K562 (cell line): Measurements from ENCODE around the gene DRAXIN. TPM values are rescaled to one million over a fixed set of nuclear protein-coding genes. Genes with fewer than 3 reads are reported as not detected.
A peak's percentile ranks its signal among the peaks of the same experiment; 100 is the strongest.

Experiments used
- ASH1L ChIP-seq: fragments of 450-650 bp; IDR thresholded peaks from 2 replicates; pipeline ENCODE4 v1.6.1; 2018; ENCODE audit warnings: borderline replicate concordance, mild to moderate bottlenecking, low read depth; ENCODE audit not compliant: partially characterized antibody
- E2F8 ChIP-seq: fragments of 450-650 bp; IDR thresholded peaks from 2 replicates; pipeline ENCODE4 v1.7.1; 2018; ENCODE audit warnings: mild to moderate bottlenecking, low read depth; ENCODE audit not compliant: partially characterized antibody
- ELF2 ChIP-seq: fragments of 250-450 bp; sonication (Bioruptor Pico); IDR thresholded peaks from 2 replicates; pipeline ENCODE4 v1.5.0; 2021; ENCODE audit warnings: mild to moderate bottlenecking
- HCFC1 ChIP-seq: IDR thresholded peaks from 2 replicates; pipeline ENCODE4 v1.6.1; 2012; ENCODE audit warnings: low read depth, low read length, improper control_type of control experiment
- HNRNPK ChIP-seq: fragments of 200-400 bp; formaldehyde crosslinking; IDR thresholded peaks from one replicate; pipeline ENCODE4 v1.6.1; 2018; ENCODE audit warnings: mild to moderate bottlenecking, low read depth, low read length; ENCODE audit not compliant: poor library complexity, severe bottlenecking
- KDM5B ChIP-seq: fragments of 200-600 bp; sonication (generic); IDR thresholded peaks from 2 replicates; pipeline ENCODE4 v1.6.1; 2012; ENCODE audit warnings: low read depth, mild to moderate bottlenecking, moderate library complexity, low read length, control low read depth, inconsistent platforms; ENCODE audit not compliant: insufficient replicate concordance
- NCOA1 ChIP-seq: fragments of 450-650 bp; IDR thresholded peaks from 2 replicates; pipeline ENCODE4 v1.6.1; 2016; ENCODE audit warnings: low read depth
- NFRKB ChIP-seq: fragments of 450-650 bp; IDR thresholded peaks from 2 replicates; pipeline ENCODE4 v1.6.1; 2016; ENCODE audit warnings: low read depth
- OTX1 ChIP-seq: fragments of 450-650 bp; formaldehyde crosslinking; IDR thresholded peaks from 2 replicates; pipeline ENCODE4 v1.4.0; 2022; ENCODE audit warnings: mild to moderate bottlenecking
- STAT5B ChIP-seq: fragments of 250-450 bp; sonication (Bioruptor Pico); IDR thresholded peaks from 2 replicates; pipeline ENCODE4 v1.8.0; 2021; ENCODE audit warnings: mild to moderate bottlenecking, inconsistent platforms
- YY1 ChIP-seq, 3 experiments: IDR thresholded peaks; 2 replicates each; pipeline ENCODE4 v1.6.1; 2011; ENCODE audit warnings: low read length in 2 of 3, mild to moderate bottlenecking in 2 of 3, moderate library complexity in 2 of 3, borderline replicate concordance in 1 of 3, control low read depth in 1 of 3, low read depth in 1 of 3; ENCODE audit not compliant: insufficient read depth in 3 of 3, insufficient replicate concordance in 2 of 3, control insufficient read depth in 1 of 3, insufficient read length in 1 of 3; ENCODE audit errors: extremely low read depth in 1 of 3
- polyA plus RNA-seq, 8 experiments: library from polyadenylated mRNA; depleted of rRNA in 4 of 8; stranded (reverse) in 5 of 8; unstranded in 3 of 8; fragments of >200 nt; fragmentation: Nextera tagmentation in 2 of 8; fragmentation: Illumina TruSeq in 1 of 8; extraction: Ambion mirVana in 2 of 8; extraction: Trizol in 1 of 8; gene quantifications; 2 replicates each; pipeline versions ENCODE4 v1.2.1 to v1.2.3, GENCODE V29; 2011 to 2014; ENCODE audit warnings: inconsistent platforms in 1 of 8, missing spikeins in 1 of 8
- total RNA-seq, 7 experiments: library from RNA; depleted of rRNA in 6 of 7; stranded (reverse); fragments of >200 nt in 6 of 7; fragmentation: Illumina TruSeq in 2 of 7; extraction: Trizol in 2 of 7; gene quantifications; 2 replicates each; pipeline versions ENCODE4 v1.2.1 to v1.2.3, GENCODE V29; 2011 to 2021; ENCODE audit warnings: low replicate concordance in 1 of 7
- TF ChIP-seq, protein P1 (sequence below): sonication (generic); formaldehyde crosslinking; IDR thresholded peaks from 2 replicates; pipeline ENCODE4 v1.8.0; 2022; ENCODE audit warnings: mild to moderate bottlenecking, missing genetic modification reagents
- TF ChIP-seq, protein P2 (sequence below): fragments of 250-450 bp; sonication (Bioruptor Pico); IDR thresholded peaks from 2 replicates; pipeline ENCODE4 v1.8.0; 2021; ENCODE audit warnings: borderline replicate concordance, mild to moderate bottlenecking, moderate library complexity; ENCODE audit not compliant: poor library complexity, severe bottlenecking
- TF ChIP-seq, protein P3 (sequence below): fragments of 450-650 bp; IDR thresholded peaks from 2 replicates; pipeline ENCODE4 v1.6.1; 2016; ENCODE audit warnings: antibody characterized with exemption
- TF ChIP-seq, protein P4 (sequence below): fragments of 250-450 bp; sonication (Bioruptor Pico); IDR thresholded peaks from 2 replicates; pipeline ENCODE4 v1.5.0; 2022; ENCODE audit warnings: mild to moderate bottlenecking
- TF ChIP-seq, protein P5 (sequence below): sonication (generic); formaldehyde crosslinking; IDR thresholded peaks from 2 replicates; pipeline ENCODE4 v1.8.0; 2022; ENCODE audit warnings: mild to moderate bottlenecking, missing genetic modification reagents

DRAXIN gene
- total and polyA plus RNA-seq, 9 of the 15 experiments (the other 6 are each of a cell fraction or from before 2014, with no cell fraction given), result 0.01 to 0.04 (median 0.01) TPM; not detected in 6

- TF ChIP-seq, protein P1, sequence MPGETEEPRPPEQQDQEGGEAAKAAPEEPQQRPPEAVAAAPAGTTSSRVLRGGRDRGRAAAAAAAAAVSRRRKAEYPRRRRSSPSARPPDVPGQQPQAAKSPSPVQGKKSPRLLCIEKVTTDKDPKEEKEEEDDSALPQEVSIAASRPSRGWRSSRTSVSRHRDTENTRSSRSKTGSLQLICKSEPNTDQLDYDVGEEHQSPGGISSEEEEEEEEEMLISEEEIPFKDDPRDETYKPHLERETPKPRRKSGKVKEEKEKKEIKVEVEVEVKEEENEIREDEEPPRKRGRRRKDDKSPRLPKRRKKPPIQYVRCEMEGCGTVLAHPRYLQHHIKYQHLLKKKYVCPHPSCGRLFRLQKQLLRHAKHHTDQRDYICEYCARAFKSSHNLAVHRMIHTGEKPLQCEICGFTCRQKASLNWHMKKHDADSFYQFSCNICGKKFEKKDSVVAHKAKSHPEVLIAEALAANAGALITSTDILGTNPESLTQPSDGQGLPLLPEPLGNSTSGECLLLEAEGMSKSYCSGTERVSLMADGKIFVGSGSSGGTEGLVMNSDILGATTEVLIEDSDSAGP (CRISPR knock-in tag), result peak; percentile 77; the same call in 1 of the 2 replicates
- TF ChIP-seq, protein P2, sequence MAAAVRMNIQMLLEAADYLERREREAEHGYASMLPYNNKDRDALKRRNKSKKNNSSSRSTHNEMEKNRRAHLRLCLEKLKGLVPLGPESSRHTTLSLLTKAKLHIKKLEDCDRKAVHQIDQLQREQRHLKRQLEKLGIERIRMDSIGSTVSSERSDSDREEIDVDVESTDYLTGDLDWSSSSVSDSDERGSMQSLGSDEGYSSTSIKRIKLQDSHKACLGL (CRISPR knock-in tag), result no peak
- TF ChIP-seq HNRNPK (no peak), STAT5B (no peak), ASH1L (no peak), NFRKB (no peak), NCOA1 (peak; percentile 31; the same call in 1 of the 2 replicates), KDM5B (no peak), OTX1 (CRISPR knock-in tag) (no peak), YY1 (IDR thresholded peaks at IDR 0.05; ENCODE audit: borderline replicate concordance in 1 of 3, control insufficient read depth in 1 of 3, extremely low read depth in 1 of 3, insufficient read depth in 3 of 3, insufficient read length in 1 of 3, insufficient replicate concordance in 2 of 3, low read depth in 1 of 3, low read length in 2 of 3) (peak in 1 of 3 experiments; percentile 60), ELF2 (peak; percentile 62; the same call in 1 of the 2 replicates), HCFC1 (0 out of 2 replicates have a peak, but pooled peaks have one; percentile 29), E2F8 (no peak)
- TF ChIP-seq, protein P3, sequence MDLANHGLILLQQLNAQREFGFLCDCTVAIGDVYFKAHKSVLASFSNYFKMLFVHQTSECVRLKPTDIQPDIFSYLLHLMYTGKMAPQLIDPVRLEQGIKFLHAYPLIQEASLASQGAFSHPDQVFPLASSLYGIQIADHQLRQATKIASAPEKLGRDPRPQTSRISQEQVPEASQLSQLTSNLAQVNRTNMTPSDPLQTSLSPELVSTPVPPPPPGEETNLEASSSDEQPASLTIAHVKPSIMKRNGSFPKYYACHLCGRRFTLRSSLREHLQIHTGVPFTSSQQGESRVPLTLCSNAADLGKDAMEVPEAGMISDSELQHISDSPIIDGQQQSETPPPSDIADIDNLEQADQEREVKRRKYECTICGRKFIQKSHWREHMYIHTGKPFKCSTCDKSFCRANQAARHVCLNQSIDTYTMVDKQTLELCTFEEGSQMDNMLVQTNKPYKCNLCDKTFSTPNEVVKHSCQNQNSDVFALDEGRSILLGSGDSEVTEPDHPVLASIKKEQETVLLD, result no peak
- TF ChIP-seq, protein P4, sequence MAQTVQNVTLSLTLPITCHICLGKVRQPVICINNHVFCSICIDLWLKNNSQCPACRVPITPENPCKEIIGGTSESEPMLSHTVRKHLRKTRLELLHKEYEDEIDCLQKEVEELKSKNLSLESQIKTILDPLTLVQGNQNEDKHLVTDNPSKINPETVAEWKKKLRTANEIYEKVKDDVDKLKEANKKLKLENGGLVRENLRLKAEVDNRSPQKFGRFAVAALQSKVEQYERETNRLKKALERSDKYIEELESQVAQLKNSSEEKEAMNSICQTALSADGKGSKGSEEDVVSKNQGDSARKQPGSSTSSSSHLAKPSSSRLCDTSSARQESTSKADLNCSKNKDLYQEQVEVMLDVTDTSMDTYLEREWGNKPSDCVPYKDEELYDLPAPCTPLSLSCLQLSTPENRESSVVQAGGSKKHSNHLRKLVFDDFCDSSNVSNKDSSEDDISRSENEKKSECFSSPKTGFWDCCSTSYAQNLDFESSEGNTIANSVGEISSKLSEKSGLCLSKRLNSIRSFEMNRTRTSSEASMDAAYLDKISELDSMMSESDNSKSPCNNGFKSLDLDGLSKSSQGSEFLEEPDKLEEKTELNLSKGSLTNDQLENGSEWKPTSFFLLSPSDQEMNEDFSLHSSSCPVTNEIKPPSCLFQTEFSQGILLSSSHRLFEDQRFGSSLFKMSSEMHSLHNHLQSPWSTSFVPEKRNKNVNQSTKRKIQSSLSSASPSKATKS (CRISPR knock-in tag), result no peak
- TF ChIP-seq, protein P5, sequence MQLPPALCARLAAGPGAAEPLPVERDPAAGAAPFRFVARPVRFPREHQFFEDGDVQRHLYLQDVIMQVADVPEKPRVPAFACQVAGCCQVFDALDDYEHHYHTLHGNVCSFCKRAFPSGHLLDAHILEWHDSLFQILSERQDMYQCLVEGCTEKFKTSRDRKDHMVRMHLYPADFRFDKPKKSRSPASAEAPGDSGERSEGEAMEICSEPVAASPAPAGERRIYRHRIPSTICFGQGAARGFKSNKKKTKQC (CRISPR knock-in tag), result peak; percentile 57; the same call in 1 of the 2 replicates
Observed at GRCh38 chr1:11650331-11650991, 41.0 kb upstream of the DRAXIN start (continued).
